HepG2 (cell line): ENCODE data around the gene AARSD1. TPM values are rescaled to one million over a fixed set of nuclear protein-coding genes. Genes with fewer than 3 reads are reported as not detected.

ENCODE experiments used
- BRCA1 ChIP-seq: sonication (generic); formaldehyde crosslinking; IDR thresholded peaks from 2 replicates; pipeline ENCODE4 v1.4.0; 2020; ENCODE audit warnings: missing genetic modification reagents
- GFI1 ChIP-seq: sonication (generic); formaldehyde crosslinking; IDR thresholded peaks from 2 replicates; pipeline ENCODE4 v1.5.0; 2020; ENCODE audit warnings: missing genetic modification reagents, mild to moderate bottlenecking, borderline replicate concordance
- ISL2 ChIP-seq: sonication (generic); formaldehyde crosslinking; IDR thresholded peaks from 2 replicates; pipeline ENCODE4 v1.5.0; 2020; ENCODE audit warnings: missing genetic modification reagents
- JUNB ChIP-seq: sonication (generic); formaldehyde crosslinking; IDR thresholded peaks from 2 replicates; pipeline ENCODE4 v1.8.0; 2022; ENCODE audit warnings: missing genetic modification reagents, mild to moderate bottlenecking, borderline replicate concordance
- NFKB2 ChIP-seq: sonication (generic); formaldehyde crosslinking; IDR thresholded peaks from 2 replicates; pipeline ENCODE4 v1.4.0; 2020; ENCODE audit warnings: missing genetic modification reagents, borderline replicate concordance
- SALL1 ChIP-seq: sonication (generic); formaldehyde crosslinking; IDR thresholded peaks from 2 replicates; pipeline ENCODE4 v1.8.0; 2022; ENCODE audit warnings: mild to moderate bottlenecking, missing genetic modification reagents
- SMAD9 ChIP-seq: sonication (generic); formaldehyde crosslinking; IDR thresholded peaks from 2 replicates; pipeline ENCODE4 v1.5.1; 2020; ENCODE audit warnings: mild to moderate bottlenecking, missing genetic modification reagents
- ZNF124 ChIP-seq: sonication (generic); formaldehyde crosslinking; IDR thresholded peaks from 2 replicates; pipeline ENCODE4 v1.4.0; 2020; ENCODE audit warnings: missing genetic modification reagents
- polyA plus RNA-seq, 8 experiments: library from polyadenylated mRNA; depleted of rRNA in 3 of 8; stranded (reverse) in 7 of 8; unstranded in 1 of 8; fragments of >200 nt; fragmentation: Illumina TruSeq in 4 of 8; extraction: Trizol in 4 of 8; gene quantifications; 2 replicates each; pipeline versions ENCODE4 v1.2.1 to v1.2.3, GENCODE V29; 2011 to 2016; ENCODE audit warnings: low read depth in 4 of 8, missing spikeins in 1 of 8, mixed read lengths in 1 of 8; ENCODE audit not compliant: insufficient read depth in 1 of 8
- total RNA-seq, 5 experiments: library from RNA; depleted of rRNA; stranded (reverse); fragments of >200 nt; fragmentation: Illumina TruSeq; extraction: Trizol; gene quantifications; 2 replicates each; pipeline ENCODE4 v1.2.3, GENCODE V29; 2016; ENCODE audit warnings: low read depth in 1 of 5
- TF ChIP-seq, protein P1 (sequence below): sonication (generic); formaldehyde crosslinking; IDR thresholded peaks from 2 replicates; pipeline ENCODE4 v1.5.1; 2020; ENCODE audit warnings: missing genetic modification reagents, mild to moderate bottlenecking, borderline replicate concordance
- TF ChIP-seq, protein P2 (sequence below): sonication (generic); formaldehyde crosslinking; IDR thresholded peaks from 2 replicates; pipeline ENCODE4 v1.8.0; 2022; ENCODE audit warnings: missing genetic modification reagents, mild to moderate bottlenecking, borderline replicate concordance
- TF ChIP-seq, protein P3 (sequence below), 2 experiments: sonication (generic) in 1 of 2; formaldehyde crosslinking in 1 of 2; IDR thresholded peaks; 2 replicates each; pipeline versions ENCODE4 v1.5.1 to v1.6.1; 2011 to 2020; ENCODE audit warnings: borderline replicate concordance in 1 of 2, low read depth in 1 of 2, low read length in 1 of 2, mild to moderate bottlenecking in 1 of 2, missing genetic modification reagents in 1 of 2, moderate library complexity in 1 of 2
- TF ChIP-seq, protein P4 (sequence below): sonication (generic); formaldehyde crosslinking; IDR thresholded peaks from 2 replicates; pipeline ENCODE4 v1.4.0; 2020; ENCODE audit warnings: missing genetic modification reagents
- TF ChIP-seq, protein P5 (sequence below): IDR thresholded peaks from 2 replicates; pipeline ENCODE4 v1.6.1; 2012; ENCODE audit warnings: low read depth, low read length, improper control_type of control experiment
- TF ChIP-seq, protein P6 (sequence below), 2 experiments: sonication (generic) in 1 of 2; formaldehyde crosslinking in 1 of 2; IDR thresholded peaks; 2 replicates each; pipeline versions ENCODE4 v1.4.0 to v1.6.1; 2018 to 2020; ENCODE audit warnings: missing genetic modification reagents in 2 of 2, borderline replicate concordance in 1 of 2, low read depth in 1 of 2, mild to moderate bottlenecking in 1 of 2, missing biosample characterization in 1 of 2

AARSD1 gene
- total and polyA plus RNA-seq, 2 of the 13 experiments (the other 11 are each of a cell fraction or from before 2014, with no cell fraction given), result 24.7 to 29.3 TPM

DNA sequence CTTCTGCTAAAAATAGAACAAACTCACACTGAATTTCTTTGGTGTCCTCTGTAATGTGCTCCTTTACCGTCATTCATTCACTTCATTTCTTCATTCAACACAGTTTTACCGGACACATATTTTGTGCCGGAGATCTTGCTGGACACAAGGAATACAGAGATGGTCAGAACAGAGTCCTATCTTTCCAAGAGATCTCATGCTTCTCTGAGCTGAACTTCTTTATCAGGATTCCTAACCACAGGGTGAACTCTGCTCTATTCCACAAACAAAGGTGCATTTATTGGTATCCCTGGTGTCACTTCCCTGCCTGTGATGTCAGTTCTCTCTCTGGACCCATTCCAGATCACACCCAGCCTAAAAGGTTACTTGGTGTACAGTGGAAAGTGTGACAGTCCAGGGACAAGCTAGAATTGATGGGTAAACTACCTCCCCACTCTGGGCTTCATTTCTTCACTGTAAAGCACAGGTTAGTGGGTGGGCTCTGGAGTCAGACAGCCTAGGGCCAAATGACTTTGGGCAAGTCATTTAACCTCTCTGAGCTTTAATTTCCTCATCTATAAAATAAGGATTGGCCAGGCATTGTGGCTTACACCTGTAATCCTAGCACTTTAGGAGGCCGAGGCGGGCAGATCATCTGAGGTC is 46.5 kb upstream of the AARSD1 start (continued):
- TF ChIP-seq NFKB2 (CRISPR knock-in tag) (no peak), GFI1 (CRISPR knock-in tag) (peak; percentile 49; the same call in 1 of the 2 replicates), JUNB (CRISPR knock-in tag) (no peak), SMAD9 (no peak), ISL2 (peak; percentile 37; the same call in 1 of the 2 replicates), SALL1 (CRISPR knock-in tag) (peak; percentile 59; the same call in 1 of the 2 replicates), BRCA1 (CRISPR knock-in tag) (no peak), ZNF124 (CRISPR knock-in tag) (peak; percentile 56; the same call in 1 of the 2 replicates)
- TF ChIP-seq, protein P1, sequence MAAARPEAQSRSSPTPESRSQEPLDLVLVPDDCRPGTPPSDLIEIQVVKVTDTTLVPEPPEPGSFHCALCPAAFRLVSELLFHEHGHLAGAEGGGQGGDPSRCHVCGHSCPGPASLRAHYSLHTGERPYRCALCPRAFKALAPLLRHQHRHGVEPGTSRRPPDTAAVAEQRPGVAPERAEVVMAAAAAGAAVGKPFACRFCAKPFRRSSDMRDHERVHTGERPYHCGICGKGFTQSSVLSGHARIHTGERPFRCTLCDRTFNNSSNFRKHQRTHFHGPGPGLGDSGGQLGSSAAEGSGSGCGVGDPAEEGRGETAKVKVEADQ (CRISPR knock-in tag), result no peak
- TF ChIP-seq, protein P2, sequence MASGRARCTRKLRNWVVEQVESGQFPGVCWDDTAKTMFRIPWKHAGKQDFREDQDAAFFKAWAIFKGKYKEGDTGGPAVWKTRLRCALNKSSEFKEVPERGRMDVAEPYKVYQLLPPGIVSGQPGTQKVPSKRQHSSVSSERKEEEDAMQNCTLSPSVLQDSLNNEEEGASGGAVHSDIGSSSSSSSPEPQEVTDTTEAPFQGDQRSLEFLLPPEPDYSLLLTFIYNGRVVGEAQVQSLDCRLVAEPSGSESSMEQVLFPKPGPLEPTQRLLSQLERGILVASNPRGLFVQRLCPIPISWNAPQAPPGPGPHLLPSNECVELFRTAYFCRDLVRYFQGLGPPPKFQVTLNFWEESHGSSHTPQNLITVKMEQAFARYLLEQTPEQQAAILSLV, result no peak
- TF ChIP-seq, protein P3, sequence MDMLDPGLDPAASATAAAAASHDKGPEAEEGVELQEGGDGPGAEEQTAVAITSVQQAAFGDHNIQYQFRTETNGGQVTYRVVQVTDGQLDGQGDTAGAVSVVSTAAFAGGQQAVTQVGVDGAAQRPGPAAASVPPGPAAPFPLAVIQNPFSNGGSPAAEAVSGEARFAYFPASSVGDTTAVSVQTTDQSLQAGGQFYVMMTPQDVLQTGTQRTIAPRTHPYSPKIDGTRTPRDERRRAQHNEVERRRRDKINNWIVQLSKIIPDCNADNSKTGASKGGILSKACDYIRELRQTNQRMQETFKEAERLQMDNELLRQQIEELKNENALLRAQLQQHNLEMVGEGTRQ (IDR thresholded peaks at IDR 0.05; ENCODE audit: low read depth, low read length), result no peak
- TF ChIP-seq, protein P3 (CRISPR knock-in tag; IDR thresholded peaks at IDR 0.05; ENCODE audit: borderline replicate concordance), result no peak
- TF ChIP-seq, protein P4, sequence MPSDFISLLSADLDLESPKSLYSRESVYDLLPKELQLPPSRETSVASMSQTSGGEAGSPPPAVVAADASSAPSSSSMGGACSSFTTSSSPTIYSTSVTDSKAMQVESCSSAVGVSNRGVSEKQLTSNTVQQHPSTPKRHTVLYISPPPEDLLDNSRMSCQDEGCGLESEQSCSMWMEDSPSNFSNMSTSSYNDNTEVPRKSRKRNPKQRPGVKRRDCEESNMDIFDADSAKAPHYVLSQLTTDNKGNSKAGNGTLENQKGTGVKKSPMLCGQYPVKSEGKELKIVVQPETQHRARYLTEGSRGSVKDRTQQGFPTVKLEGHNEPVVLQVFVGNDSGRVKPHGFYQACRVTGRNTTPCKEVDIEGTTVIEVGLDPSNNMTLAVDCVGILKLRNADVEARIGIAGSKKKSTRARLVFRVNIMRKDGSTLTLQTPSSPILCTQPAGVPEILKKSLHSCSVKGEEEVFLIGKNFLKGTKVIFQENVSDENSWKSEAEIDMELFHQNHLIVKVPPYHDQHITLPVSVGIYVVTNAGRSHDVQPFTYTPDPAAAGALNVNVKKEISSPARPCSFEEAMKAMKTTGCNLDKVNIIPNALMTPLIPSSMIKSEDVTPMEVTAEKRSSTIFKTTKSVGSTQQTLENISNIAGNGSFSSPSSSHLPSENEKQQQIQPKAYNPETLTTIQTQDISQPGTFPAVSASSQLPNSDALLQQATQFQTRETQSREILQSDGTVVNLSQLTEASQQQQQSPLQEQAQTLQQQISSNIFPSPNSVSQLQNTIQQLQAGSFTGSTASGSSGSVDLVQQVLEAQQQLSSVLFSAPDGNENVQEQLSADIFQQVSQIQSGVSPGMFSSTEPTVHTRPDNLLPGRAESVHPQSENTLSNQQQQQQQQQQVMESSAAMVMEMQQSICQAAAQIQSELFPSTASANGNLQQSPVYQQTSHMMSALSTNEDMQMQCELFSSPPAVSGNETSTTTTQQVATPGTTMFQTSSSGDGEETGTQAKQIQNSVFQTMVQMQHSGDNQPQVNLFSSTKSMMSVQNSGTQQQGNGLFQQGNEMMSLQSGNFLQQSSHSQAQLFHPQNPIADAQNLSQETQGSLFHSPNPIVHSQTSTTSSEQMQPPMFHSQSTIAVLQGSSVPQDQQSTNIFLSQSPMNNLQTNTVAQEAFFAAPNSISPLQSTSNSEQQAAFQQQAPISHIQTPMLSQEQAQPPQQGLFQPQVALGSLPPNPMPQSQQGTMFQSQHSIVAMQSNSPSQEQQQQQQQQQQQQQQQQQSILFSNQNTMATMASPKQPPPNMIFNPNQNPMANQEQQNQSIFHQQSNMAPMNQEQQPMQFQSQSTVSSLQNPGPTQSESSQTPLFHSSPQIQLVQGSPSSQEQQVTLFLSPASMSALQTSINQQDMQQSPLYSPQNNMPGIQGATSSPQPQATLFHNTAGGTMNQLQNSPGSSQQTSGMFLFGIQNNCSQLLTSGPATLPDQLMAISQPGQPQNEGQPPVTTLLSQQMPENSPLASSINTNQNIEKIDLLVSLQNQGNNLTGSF (CRISPR knock-in tag), result no peak
- TF ChIP-seq, protein P5, sequence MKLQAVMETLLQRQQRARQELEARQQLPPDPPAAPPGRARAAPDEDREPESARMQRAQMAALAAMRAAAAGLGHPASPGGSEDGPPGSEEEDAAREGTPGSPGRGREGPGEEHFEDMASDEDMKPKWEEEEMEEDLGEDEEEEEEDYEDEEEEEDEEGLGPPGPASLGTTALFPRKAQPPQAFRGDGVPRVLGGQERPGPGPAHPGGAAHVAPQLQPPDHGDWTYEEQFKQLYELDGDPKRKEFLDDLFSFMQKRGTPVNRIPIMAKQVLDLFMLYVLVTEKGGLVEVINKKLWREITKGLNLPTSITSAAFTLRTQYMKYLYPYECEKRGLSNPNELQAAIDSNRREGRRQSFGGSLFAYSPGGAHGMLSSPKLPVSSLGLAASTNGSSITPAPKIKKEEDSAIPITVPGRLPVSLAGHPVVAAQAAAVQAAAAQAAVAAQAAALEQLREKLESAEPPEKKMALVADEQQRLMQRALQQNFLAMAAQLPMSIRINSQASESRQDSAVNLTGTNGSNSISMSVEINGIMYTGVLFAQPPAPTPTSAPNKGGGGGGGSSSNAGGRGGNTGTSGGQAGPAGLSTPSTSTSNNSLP, result peak; percentile 92
- TF ChIP-seq, protein P6, sequence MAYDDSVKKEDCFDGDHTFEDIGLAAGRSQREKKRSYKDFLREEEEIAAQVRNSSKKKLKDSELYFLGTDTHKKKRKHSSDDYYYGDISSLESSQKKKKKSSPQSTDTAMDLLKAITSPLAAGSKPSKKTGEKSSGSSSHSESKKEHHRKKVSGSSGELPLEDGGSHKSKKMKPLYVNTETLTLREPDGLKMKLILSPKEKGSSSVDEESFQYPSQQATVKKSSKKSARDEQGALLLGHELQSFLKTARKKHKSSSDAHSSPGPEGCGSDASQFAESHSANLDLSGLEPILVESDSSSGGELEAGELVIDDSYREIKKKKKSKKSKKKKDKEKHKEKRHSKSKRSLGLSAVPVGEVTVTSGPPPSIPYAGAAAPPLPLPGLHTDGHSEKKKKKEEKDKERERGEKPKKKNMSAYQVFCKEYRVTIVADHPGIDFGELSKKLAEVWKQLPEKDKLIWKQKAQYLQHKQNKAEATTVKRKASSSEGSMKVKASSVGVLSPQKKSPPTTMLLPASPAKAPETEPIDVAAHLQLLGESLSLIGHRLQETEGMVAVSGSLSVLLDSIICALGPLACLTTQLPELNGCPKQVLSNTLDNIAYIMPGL (CRISPR knock-in tag; IDR thresholded peaks at IDR 0.05; ENCODE audit: borderline replicate concordance in 1 of 2, low read depth in 1 of 2), result peak in 1 of 2 experiments; percentile 55; a peak in 1 of 4 replicates
